Parathyroid adenoma (tissue), 2 donors: Measurements from ENCODE around the gene MLLT1.

Source experiments
- H2AFZ ChIP-seq: fragments of 300-600 bp; sonication (generic); one replicate; pipeline ENCODE4 v1.7.0; 2017; ENCODE audit warnings: antibody characterized with exemption, mild to moderate bottlenecking
- H3K27ac ChIP-seq: fragments of 300-600 bp; sonication (generic); one replicate; pipeline ENCODE4 v1.7.0; 2017
- H3K27me3 ChIP-seq: fragments of 300-600 bp; sonication (generic); one replicate; pipeline ENCODE4 v1.7.0; 2017; ENCODE audit warnings: low read length; ENCODE audit not compliant: control insufficient read depth, insufficient read depth
- H3K36me3 ChIP-seq: fragments of 300-600 bp; sonication (generic); one replicate; pipeline ENCODE4 v1.7.0; 2017; ENCODE audit warnings: low read length; ENCODE audit not compliant: control insufficient read depth, insufficient read depth
- H3K4me1 ChIP-seq: fragments of 300-600 bp; sonication (generic); one replicate; pipeline ENCODE4 v1.7.0; 2017; ENCODE audit warnings: control low read depth
- H3K4me2 ChIP-seq: fragments of 300-600 bp; sonication (generic); one replicate; pipeline ENCODE4 v1.7.0; 2017; ENCODE audit warnings: low read length
- H3K4me3 ChIP-seq: fragments of 300-600 bp; sonication (generic); one replicate; pipeline ENCODE4 v1.7.0; 2017; ENCODE audit warnings: low read depth, low read length
- H3K79me2 ChIP-seq: fragments of 300-600 bp; sonication (generic); one replicate; pipeline ENCODE4 v1.7.0; 2017; ENCODE audit warnings: control low read depth
- H3K9ac ChIP-seq: fragments of 300-600 bp; sonication (generic); one replicate; pipeline ENCODE4 v1.7.0; 2017; ENCODE audit warnings: mild to moderate bottlenecking
- H3K9me3 ChIP-seq: fragments of 300-600 bp; sonication (generic); one replicate; pipeline ENCODE4 v1.7.0; 2017; ENCODE audit warnings: low read length; ENCODE audit not compliant: control insufficient read depth
- CTCF ChIP-seq: fragments of 300-600 bp; sonication (generic); IDR thresholded peaks from one replicate; pipeline ENCODE4 v1.7.0; 2017; ENCODE audit warnings: antibody characterized with exemption, mild to moderate bottlenecking
- donor health status: primary hyperparathyroidism.

Gene MLLT1

GRCh38 chr19:6215701-6216235 lies 64.0 kb downstream of the MLLT1 start:
- H3K4me2 ChIP-seq = no peak overlapping the region
- H3K79me2 ChIP-seq = peaks cover 10% of the 10 kb centered on the region
- H3K9ac ChIP-seq = no peak overlapping the region
- no peaks in the 10 kb centered on the region for H3K27me3 ChIP-seq
- no peaks in the 10 kb centered on the region for H3K36me3 ChIP-seq
- H3K27ac ChIP-seq = no peak overlapping the region
- peaks cover 5% of the 10 kb centered on the region for H3K4me1 ChIP-seq
- H2AFZ ChIP-seq = no peak overlapping the region
- H3K9me3 ChIP-seq = no peaks in the 10 kb centered on the region
- TF ChIP-seq CTCF = no peak
- no peak overlapping the region for H3K4me3 ChIP-seq

DNA sequence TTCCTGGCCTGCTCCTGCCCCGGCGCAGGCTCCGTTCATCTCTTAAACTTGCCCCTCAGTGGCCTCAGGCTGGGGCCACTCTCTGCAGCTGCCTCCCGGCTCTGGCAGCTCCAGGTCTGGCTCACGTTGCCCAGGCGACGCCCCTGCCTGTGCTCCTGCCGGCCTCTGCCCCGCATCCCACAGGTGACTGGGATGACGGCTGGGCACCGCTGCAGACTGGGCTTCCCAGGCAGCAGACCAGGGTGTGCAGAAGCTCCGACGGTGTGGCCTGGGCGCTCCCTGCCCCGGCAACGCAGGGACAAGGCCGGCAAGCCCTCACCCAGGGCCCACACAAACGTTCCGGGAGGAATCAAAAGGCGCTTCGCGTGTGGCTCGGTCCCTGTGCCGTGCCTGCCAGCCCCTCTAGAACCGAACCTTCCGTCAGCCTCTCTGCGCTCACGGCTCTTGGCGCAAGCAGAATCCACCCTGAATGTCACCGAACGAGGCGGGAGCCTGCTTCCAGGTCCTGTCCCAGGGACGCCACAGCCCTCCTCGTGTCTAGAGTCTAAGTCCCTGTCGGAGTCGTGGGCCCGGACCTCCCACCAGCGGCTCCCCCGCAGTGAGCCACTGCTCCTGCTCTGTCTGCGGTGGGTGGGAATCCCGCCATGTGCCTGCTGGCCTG lies 64.8 kb downstream of the MLLT1 start:
- Histone ChIP-seq H3K4me3 (no peak overlapping the region), H3K4me2 (no peak overlapping the region), H3K36me3 (no peaks in the 10 kb centered on the region)

GRCh38 chr19:6213696-6214641 lies 65.8 kb downstream of the MLLT1 start:
- peaks cover 8% of the 10 kb centered on the region for H3K4me1 ChIP-seq
- no peak overlapping the region for H2AFZ ChIP-seq
- no peaks in the 10 kb centered on the region for H3K27me3 ChIP-seq
- no peak overlapping the region for H3K4me3 ChIP-seq
- TF ChIP-seq CTCF = no peak
- H3K9ac ChIP-seq = no peak overlapping the region
- H3K27ac ChIP-seq = no peak overlapping the region
- no peaks in the 10 kb centered on the region for H3K9me3 ChIP-seq
- no peak overlapping the region for H3K4me2 ChIP-seq
- H3K79me2 ChIP-seq = peaks cover 6% of the 10 kb centered on the region
- no peaks in the 10 kb centered on the region for H3K36me3 ChIP-seq

More for the DNA sequence above, 64.8 kb downstream of the MLLT1 start:
- H3K4me1 ChIP-seq = peaks cover 5% of the 10 kb centered on the region
- no peaks in the 10 kb centered on the region for H3K27me3 ChIP-seq
- H3K79me2 ChIP-seq = peaks cover 10% of the 10 kb centered on the region
- no peaks in the 10 kb centered on the region for H3K9me3 ChIP-seq
- no peak overlapping the region for H3K9ac ChIP-seq
- no peak overlapping the region for H3K27ac ChIP-seq
- no peak for TF ChIP-seq CTCF
- no peak overlapping the region for H2AFZ ChIP-seq

- Histone ChIP-seq H3K4me1 (peaks cover 11% of the 10 kb centered on the region), H3K4me2 (no peak overlapping the region), H3K9me3 (no peaks in the 10 kb centered on the region), H3K79me2 (peaks cover 3% of the 10 kb centered on the region), H3K27ac (no peak overlapping the region), H3K36me3 (no peaks in the 10 kb centered on the region), H2AFZ (no peak overlapping the region), H3K4me3 (no peak overlapping the region), H3K9ac (no peak overlapping the region), H3K27me3 (no peaks in the 10 kb centered on the region)
- no peak for TF ChIP-seq CTCF
These were observed 66.5 kb downstream of the MLLT1 start for GRCh38 chr19:6213266-6213595.
